Measurements from ENCODE around the gene HOXA13. TPM values are rescaled to one million over a fixed set of nuclear protein-coding genes. Genes with fewer than 3 reads are reported as not detected.

Gene HOXA13
- total RNA-seq, 1 donor from 2014 or later: not detected

GRCh38 chr7:27235387-27236311 lies 35.8 kb upstream of the HOXA13 start:
- peak overlapping the region; percentile 65 for H3K4me3 Mint-ChIP-seq (ENCODE audit: unreplicated experiment)

GRCh38 chr7:27229448-27229847 lies 29.6 kb upstream of the HOXA13 start:
- no peak for TF ChIP-seq CTCF (IDR thresholded peaks at IDR 0.05)
- H3K27me3 Mint-ChIP-seq (ENCODE audit: low read depth): peaks cover 46% of the 10 kb centered on the region
- no peak overlapping the region for H3K4me3 Mint-ChIP-seq (ENCODE audit: unreplicated experiment)
- no peak overlapping the region for H3K27ac Mint-ChIP-seq (ENCODE audit: unreplicated experiment)
- DNase-seq (ENCODE audit: low spot score): no peak
- no peaks in the 10 kb centered on the region for H3K9me3 Mint-ChIP-seq (ENCODE audit: low read depth)
- H3K4me1 Mint-ChIP-seq (ENCODE audit: low read depth): peaks cover 6% of the 10 kb centered on the region
- H3K36me3 Mint-ChIP-seq (ENCODE audit: low read depth): peaks cover 1% of the 10 kb centered on the region

More at GRCh38 chr7:27235387-27236311, 35.8 kb upstream of the HOXA13 start:
- Mint-ChIP-seq H3K4me1 (ENCODE audit: low read depth) (peaks cover 13% of the 10 kb centered on the region), H3K36me3 (ENCODE audit: low read depth) (peaks cover 1% of the 10 kb centered on the region), H3K27ac (ENCODE audit: unreplicated experiment) (no peak overlapping the region), H3K27me3 (ENCODE audit: low read depth) (peaks cover 69% of the 10 kb centered on the region), H3K9me3 (ENCODE audit: low read depth) (no peaks in the 10 kb centered on the region)
- peak; percentile 73 for TF ChIP-seq CTCF (IDR thresholded peaks at IDR 0.05)
- no peak for DNase-seq (ENCODE audit: low spot score)

GRCh38 chr7:27224983-27225934 lies 25.4 kb upstream of the HOXA13 start:
- TF ChIP-seq CTCF (IDR thresholded peaks at IDR 0.05): no peak
- DNase-seq (ENCODE audit: low spot score): no peak
- H3K4me3 Mint-ChIP-seq (ENCODE audit: unreplicated experiment): no peak overlapping the region
- H3K4me1 Mint-ChIP-seq (ENCODE audit: low read depth): peaks cover 6% of the 10 kb centered on the region
- no peaks in the 10 kb centered on the region for H3K36me3 Mint-ChIP-seq (ENCODE audit: low read depth)
- H3K27me3 Mint-ChIP-seq (ENCODE audit: low read depth): peaks cover 62% of the 10 kb centered on the region
- H3K9me3 Mint-ChIP-seq (ENCODE audit: low read depth): no peaks in the 10 kb centered on the region
- no peak overlapping the region for H3K27ac Mint-ChIP-seq (ENCODE audit: unreplicated experiment)

- peaks cover 6% of the 10 kb centered on the region for H3K4me1 Mint-ChIP-seq (ENCODE audit: low read depth)
- H3K36me3 Mint-ChIP-seq (ENCODE audit: low read depth): no peaks in the 10 kb centered on the region
- DNase-seq (ENCODE audit: low spot score): no peak
- no peaks in the 10 kb centered on the region for H3K9me3 Mint-ChIP-seq (ENCODE audit: low read depth)
- H3K27ac Mint-ChIP-seq (ENCODE audit: unreplicated experiment): no peak overlapping the region
- H3K4me3 Mint-ChIP-seq (ENCODE audit: unreplicated experiment): no peak overlapping the region
- peaks cover 66% of the 10 kb centered on the region for H3K27me3 Mint-ChIP-seq (ENCODE audit: low read depth)
- no peak for TF ChIP-seq CTCF (IDR thresholded peaks at IDR 0.05)
These were observed 24.2 kb upstream of the HOXA13 start for GRCh38 chr7:27223941-27224575.
